ENCODE data around the gene ANXA5.
A peak's percentile ranks its signal among the peaks of the same experiment; 100 is the strongest.

Gene ANXA5

DNA sequence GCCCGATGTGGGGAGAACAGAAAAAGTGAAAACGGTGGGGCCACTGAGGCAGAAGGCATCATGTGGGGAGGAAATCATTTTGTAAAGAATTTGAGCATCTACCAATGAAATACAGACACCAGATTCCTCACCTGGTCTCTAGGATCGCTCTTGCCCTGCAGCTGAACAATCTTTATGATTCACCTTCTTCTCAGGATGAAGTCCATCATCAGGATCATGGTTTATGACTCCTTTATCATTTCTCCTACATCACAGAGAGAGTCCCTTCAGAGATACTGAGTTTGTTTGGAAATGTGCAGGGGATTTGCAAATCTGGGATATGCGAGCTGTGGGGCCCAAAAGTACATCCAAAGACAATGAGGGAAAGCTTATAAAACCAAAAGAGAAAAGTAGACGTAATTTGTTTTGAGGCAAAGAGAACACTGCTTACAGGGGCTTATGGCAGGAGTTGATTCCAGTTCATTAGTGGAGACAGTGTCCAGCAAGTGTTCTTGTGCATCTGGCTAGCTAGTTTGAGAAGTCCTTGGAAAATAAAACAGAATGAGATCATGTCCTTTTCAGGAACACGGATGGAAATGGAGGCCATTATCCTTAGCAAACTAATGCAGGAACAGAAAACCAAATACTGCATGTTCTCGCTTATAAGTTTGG lies 15.3 kb upstream of the ANXA5 start:
- DNase-seq (ENCODE audit: low read depth in 2 of 2): no peak

- DNase-seq (ENCODE audit: low read depth in 2 of 2): peak; percentile 91 to 94
Observed at GRCh38 chr4:121711263-121712000, 14.7 kb upstream of the ANXA5 start.

DNA sequence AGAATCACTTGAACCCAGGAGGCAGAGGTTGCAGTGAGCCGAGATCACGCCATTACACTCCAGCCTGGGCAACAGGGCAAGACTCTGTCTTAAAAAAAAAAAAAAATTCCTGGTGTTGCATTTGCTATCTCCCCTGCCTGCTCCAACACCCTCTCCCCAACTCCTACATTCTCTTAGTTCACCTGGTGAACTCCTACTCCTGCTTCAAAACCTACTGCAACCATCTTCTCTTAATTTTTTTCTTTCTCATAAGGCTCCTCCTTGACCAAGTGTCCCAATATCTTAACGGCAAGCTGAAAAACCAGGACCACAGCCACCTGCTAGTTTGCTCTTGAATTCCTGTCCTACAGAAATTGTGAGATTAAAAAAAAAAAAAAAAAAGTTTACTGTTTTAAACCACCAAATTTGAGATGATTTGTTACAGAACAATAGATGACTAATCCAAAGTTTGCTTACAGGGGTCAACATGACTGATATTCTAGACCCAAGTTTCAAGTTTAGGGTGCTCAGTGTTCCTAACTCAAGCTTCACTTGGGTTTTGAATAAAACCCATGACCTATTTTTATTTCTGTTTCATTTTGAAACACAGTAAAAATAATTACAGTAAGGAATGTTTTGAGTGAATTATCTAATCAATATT lies 13.1 kb upstream of the ANXA5 start:
- no peak for DNase-seq (ENCODE audit: low read depth in 2 of 2)

- no peak for DNase-seq (ENCODE audit: low read depth in 2 of 2)
Observed at GRCh38 chr4:121707344-121707743, 10.6 kb upstream of the ANXA5 start.

DNA sequence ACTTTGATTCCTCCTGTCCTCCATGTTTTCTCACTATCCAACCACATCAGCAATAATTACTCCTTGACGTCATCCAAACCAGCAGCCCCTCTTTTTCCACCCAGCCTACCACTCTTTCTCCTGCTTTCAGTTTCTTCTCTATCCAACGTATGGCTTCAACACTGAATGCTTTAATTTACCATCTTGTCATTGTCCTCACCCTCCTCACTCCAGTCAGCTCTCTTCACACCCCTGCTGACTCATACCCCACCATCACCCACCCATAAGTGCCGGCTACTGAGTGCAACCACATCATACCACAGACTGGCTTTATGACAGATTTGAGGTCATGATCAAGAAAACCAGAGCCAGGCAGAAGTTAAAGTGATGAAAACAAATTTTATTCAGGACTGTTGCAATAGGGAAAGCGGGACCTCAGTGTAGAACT lies 9.8 kb upstream of the ANXA5 start:
- DNase-seq (ENCODE audit: low read depth in 2 of 2): peak; percentile 80 to 82

DNA sequence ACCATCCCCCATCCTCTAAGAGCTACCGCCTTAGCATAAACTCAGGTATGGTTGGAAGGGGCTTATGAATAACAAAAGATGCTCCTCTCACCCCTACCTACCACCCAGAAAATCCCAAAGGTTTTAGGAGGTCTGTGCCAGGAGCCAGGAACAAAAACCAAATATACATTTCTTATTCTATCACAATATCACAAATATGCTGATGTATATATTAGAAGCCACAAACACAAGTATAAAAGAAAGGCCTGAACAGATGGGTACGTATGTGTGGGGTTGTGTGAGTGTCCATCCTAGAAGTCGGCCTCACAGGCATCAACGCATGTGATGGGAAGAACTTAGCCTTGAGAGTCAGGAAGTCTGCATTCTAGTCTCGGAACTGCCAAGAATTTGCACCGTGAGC lies 8.7 kb upstream of the ANXA5 start:
- no peak for DNase-seq (ENCODE audit: low read depth in 2 of 2)

DNA sequence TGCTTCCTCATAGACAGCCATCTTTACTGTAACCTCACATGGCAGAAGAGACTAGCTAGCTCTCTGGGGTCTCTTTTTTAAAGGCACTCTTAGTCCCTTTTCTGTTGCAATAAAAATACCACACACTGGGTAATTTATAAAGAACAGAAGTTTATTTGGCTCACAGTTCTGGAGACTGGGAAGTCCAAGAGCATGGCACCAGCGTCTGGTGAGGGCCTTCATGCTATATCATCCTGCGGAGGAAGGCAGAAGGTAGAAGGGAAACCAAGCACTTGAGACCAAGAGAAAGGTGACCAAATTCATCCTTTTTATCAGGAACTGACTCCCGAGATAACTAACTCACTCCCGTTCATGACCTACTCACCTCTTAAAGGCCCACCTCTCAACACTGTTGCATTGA lies 5.4 kb upstream of the ANXA5 start:
- no peak for DNase-seq (ENCODE audit: low read depth in 2 of 2)

DNA sequence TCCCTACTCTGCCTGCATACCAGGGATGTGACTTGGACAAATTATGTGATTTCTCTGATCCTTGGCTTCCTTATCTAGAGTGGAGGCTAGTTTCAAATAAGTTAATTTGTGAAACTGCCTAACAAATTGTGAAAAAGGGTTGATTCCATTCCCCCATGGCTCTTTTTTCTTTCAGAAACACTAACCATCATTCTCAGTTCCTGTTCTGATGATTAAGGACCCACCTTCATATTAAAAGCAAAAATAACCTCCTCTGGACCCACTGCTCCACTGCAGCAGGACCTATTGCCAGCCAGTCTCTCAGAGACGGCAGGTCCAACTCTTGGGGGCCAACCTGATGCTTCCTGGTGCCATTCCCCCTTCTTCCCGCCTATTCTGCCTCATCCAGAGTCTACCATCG lies 4.5 kb upstream of the ANXA5 start:
- no peak for DNase-seq (ENCODE audit: low read depth in 2 of 2)

DNA sequence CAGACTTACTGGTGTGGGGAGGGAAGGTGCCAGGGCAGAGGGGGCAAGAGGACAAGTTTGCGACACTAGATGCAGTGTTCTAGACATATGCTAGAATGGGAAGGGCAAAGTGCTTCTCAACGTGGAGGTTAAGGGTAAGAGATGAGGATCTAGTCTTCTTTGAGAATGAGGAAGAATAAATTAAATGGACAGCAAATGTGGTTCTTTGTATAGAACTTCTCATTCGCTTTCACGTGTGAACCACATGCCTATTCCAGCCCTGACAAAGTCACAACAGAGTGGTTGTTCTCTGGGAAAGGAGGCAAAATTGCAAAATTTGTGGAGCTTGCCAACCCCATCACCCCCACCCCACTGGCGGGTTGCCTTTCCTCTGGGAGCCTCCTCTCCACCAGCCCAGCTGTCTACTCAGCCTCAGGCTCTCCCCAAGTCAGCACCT lies 1.5 kb upstream of the ANXA5 start:
- no peak for DNase-seq (ENCODE audit: low read depth in 2 of 2)

GRCh38 chr4:121697564-121697963 lies 784 bp upstream of the ANXA5 start:
- DNase-seq (ENCODE audit: low read depth in 2 of 2): no peak

DNA sequence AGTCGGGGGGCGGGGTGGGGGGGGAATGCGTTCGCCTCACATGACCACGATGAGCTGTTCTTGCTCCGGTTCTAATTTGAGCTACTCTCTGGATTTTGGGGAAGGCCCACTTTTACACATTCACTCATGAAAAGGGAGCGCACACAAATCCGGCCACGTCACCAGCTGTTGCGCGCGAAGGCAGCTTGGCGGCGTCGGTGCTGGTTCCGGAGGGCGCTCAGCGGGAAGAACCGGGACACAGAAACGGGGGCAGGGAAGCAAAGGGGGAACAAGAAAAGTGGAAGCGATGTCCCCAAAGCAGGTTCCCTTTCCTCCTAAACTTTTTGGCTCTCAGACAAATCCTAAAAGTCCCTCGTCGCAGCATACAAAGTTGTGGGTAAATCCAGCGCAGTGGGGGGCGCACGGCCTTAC lies 605 bp downstream of the ANXA5 start:
- DNase-seq (ENCODE audit: low read depth in 2 of 2): peak in 1 of 2 experiments; percentile 73

GRCh38 chr4:121693886-121694285 lies 2.9 kb downstream of the ANXA5 start:
- DNase-seq (ENCODE audit: low read depth in 2 of 2): no peak

GRCh38 chr4:121693450-121693849 lies 3.3 kb downstream of the ANXA5 start:
- no peak for DNase-seq (ENCODE audit: low read depth in 2 of 2)

GRCh38 chr4:121692261-121692660 lies 4.5 kb downstream of the ANXA5 start:
- DNase-seq (ENCODE audit: low read depth in 2 of 2): no peak

DNA sequence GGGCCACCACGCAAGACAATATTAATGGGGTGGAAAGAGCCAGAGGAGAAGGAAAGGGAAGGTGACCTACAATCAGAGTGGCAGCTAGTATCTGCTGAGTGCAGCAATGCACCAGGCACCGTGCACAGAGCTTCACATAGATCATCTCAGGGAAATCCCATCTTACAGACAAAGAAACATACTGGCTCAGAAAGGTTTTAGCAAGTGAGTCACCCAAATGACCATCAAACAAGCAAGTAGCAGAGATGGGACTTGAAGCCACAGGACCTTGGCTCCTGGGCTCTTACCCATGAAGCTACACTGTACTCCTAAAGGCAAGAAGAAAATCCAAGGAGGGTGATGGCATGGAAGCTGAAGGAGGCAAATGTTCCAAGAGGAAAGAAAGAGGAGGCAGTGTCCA lies 6.8 kb downstream of the ANXA5 start:
- DNase-seq (ENCODE audit: low read depth in 2 of 2): no peak

- DNase-seq (ENCODE audit: low read depth in 2 of 2): no peak
Observed at GRCh38 chr4:121688701-121689100, 8.1 kb downstream of the ANXA5 start.

GRCh38 chr4:121688261-121688660 lies 8.5 kb downstream of the ANXA5 start:
- no peak for DNase-seq (ENCODE audit: low read depth in 2 of 2)

DNA sequence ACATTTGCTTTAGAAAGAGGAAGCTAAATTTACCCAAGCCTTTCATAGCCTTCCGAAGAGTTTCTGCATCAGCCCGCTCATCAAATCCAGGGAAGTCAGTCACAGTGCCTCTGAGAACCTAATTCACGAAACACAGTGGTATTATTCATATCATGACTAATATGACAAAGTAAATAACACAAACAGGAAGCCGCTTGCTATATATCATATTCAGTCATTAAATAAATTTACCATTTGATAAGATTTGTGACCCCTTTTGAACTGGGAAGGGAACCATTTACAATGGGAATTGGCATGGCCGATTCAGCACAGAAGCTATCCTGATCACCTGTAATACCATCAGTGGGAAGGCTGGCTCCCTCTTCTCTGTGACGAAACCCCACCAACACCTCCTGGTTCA lies 10.5 kb downstream of the ANXA5 start:
- no peak for DNase-seq (ENCODE audit: low read depth in 2 of 2)

DNA sequence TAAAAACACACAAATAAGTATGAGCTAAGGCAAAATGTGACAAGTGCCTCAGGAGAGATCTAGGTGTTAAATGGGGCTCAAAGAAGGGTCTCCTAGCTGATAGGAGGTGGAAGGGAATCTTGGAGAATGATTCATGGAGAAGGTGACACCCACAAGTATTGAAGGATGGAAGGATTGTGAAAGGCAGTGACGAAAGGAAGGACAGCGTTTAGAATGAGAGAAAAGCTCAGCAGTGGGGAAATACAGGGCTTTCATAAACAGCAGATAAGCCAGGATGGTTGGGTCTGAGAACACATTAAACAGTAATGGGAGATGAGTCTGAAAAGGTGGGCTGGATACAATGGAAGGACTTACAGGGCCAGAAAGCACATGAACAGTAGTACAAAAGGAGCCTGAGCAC lies 11.5 kb downstream of the ANXA5 start:
- DNase-seq (ENCODE audit: low read depth in 2 of 2): no peak

GRCh38 chr4:121684561-121684960 lies 12.2 kb downstream of the ANXA5 start:
- DNase-seq (ENCODE audit: low read depth in 2 of 2): no peak

DNA sequence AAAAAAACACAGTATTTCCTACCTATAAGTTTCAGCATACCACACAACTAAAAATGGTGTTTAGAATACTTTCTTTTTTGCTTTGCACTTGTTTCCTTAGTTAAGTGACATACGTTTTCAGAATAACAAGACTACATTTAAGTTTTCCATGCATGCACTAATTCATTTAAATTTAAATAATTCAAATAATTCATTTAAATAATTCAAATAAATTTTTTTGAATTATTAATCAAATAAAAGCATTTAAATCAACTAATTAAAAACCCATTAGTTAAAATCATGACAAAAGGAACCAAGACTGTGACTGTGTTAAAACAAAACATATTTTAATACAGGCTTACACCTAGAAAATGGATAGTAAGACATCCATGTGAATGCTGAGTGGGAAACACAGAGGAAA lies 12.8 kb downstream of the ANXA5 start:
- no peak for DNase-seq (ENCODE audit: low read depth in 2 of 2)

GRCh38 chr4:121680571-121680970 lies 16.2 kb downstream of the ANXA5 start:
- no peak for DNase-seq (ENCODE audit: low read depth in 2 of 2)

DNA sequence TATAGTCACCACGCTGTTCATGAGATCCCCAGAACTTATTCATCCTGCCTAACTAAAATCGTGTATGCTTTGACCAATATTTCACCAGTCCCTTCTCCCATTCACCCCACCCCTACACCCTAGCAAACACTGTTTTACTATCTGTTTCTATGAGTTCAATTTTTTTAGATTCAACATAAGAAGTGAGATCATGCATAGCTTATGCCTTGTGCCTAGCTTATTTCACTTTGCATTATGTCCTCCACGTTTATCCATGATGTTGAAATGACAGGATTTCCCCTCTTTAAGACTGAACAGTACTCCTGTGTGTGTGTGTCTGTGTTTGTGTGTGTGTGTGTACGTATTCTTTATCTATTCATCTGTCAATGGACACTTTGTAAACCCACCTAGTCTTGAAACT lies 16.8 kb downstream of the ANXA5 start:
- no peak for DNase-seq (ENCODE audit: low read depth in 2 of 2)
